OCI-LY7 (cell line): ENCODE measurements around the gene WDR86.

Source experiments
- EZH2phosphoT487 ChIP-seq: fragments of 200-600 bp; sonication (generic); IDR thresholded peaks from 2 replicates; pipeline ENCODE4 v1.6.1; 2018; ENCODE audit warnings: low read depth, borderline replicate concordance, mild to moderate bottlenecking, mixed run types, antibody characterized with exemption, low read length, moderate library complexity, mixed read lengths
- TF ChIP-seq, protein P1 (sequence below): fragments of 200-600 bp; sonication (generic); conservative IDR thresholded peaks from 2 replicates; pipeline ENCODE4 v1.5.1; 2014; ENCODE audit warnings: mild to moderate bottlenecking, antibody characterized with exemption, low read length, moderate library complexity, mixed read lengths

DNA sequence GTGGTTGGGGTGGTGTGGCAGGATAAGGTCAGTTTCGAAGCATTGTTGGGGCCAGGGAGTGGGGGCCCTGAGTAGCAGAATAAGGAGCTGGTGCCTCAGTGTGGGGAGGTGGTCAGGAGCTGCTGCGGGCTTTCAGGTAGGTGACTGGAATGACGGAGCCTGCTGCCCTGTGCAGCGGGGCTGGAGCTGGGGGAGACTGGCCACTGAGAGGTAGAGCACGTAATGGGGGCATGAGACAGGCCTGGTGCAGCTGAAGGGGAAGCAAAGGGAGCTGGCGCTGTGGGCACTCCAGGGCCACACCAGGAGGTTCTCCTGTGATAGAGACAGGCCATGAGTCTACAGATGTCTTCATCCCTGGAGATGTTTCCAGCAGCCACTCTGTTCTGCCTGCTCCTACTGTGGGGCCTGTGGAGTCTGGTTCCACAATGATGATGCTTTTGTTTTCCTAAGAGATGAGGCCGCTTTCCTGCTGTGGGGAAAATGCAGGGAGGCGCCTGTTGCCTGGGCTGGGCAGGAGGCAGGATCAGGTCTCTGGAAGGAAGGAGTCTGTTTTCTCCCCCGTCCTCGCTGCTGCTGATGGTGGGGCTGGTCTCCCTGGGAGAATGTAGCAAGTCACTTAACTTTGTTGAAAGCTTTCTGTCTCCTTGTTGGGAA, 37.1 kb downstream of the WDR86 start:
- TF ChIP-seq, protein P1, sequence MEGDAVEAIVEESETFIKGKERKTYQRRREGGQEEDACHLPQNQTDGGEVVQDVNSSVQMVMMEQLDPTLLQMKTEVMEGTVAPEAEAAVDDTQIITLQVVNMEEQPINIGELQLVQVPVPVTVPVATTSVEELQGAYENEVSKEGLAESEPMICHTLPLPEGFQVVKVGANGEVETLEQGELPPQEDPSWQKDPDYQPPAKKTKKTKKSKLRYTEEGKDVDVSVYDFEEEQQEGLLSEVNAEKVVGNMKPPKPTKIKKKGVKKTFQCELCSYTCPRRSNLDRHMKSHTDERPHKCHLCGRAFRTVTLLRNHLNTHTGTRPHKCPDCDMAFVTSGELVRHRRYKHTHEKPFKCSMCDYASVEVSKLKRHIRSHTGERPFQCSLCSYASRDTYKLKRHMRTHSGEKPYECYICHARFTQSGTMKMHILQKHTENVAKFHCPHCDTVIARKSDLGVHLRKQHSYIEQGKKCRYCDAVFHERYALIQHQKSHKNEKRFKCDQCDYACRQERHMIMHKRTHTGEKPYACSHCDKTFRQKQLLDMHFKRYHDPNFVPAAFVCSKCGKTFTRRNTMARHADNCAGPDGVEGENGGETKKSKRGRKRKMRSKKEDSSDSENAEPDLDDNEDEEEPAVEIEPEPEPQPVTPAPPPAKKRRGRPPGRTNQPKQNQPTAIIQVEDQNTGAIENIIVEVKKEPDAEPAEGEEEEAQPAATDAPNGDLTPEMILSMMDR = no peak
- no peak for TF ChIP-seq EZH2phosphoT487
